ENCODE measurements around the gene CCDC127. TPM values are rescaled to one million over a fixed set of nuclear protein-coding genes. Genes with fewer than 3 reads are reported as not detected.
"Not testable (repeated sequence)": the region's sequence is repeated elsewhere in the genome, so short reads cannot be mapped to it uniquely, and the experiment has no call there.

The CCDC127 gene
- total RNA-seq, result 4.2 and 4.3 TPM in 2 replicates

DNA sequence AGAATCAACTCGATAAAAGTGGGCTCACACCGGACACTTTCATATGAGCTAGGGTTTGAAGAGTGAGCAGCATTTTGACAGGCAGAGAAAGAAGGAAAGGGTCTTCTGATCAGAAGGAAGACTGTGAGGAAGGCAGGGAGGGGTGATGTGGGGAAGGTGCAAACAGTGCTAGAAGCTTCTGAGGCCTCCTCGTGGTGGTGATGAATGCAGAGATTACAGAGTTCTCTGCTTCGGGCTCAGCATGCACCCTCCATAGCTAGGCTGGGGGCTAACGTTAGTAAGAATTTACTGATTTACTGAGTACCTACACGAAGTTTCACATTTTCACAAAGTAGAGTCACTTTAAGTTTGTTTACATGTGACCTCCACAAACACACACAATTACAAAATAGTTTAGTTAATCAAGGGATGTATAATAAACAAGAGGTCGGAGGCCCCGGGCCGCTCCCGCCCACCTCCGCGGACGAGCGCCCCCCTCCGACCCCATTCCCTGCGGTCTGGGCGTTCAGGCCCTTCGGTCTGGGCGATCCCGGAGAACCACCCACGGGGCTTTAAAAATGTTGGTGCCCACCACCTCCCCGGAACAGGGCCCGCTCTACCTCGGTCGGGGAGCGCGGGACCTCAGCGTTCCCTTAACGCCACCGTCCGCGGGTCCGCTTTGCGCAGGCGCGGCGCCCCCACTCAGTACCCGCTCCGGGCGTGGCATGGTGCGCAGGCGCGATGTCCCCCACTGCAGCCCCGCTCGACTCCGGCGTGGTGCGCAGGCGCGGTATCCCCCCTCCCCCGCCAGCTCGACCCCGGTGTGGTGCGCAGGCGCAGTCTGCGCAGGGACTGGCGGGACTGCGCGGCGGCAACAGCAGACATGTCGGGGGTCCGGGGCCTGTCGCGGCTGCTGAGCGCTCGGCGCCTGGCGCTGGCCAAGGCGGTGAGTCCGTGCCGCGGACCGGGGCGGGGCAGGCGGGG, at the start of gene CCDC127, which contains the start of gene SDHA:
Gene CCDC127 (minus strand): TSS at position 660 of the 963 bp plus-strand sequence. CDS start 1,304 bp downstream, outside the sequence.
Gene SDHA (plus strand): TSS at position 827 of the 963 bp plus-strand sequence. CDS start 36 bp downstream, at position 863.
- DNase-seq (ENCODE audit: low read depth), result peak; percentile 91
- TF ChIP-seq, protein P1, sequence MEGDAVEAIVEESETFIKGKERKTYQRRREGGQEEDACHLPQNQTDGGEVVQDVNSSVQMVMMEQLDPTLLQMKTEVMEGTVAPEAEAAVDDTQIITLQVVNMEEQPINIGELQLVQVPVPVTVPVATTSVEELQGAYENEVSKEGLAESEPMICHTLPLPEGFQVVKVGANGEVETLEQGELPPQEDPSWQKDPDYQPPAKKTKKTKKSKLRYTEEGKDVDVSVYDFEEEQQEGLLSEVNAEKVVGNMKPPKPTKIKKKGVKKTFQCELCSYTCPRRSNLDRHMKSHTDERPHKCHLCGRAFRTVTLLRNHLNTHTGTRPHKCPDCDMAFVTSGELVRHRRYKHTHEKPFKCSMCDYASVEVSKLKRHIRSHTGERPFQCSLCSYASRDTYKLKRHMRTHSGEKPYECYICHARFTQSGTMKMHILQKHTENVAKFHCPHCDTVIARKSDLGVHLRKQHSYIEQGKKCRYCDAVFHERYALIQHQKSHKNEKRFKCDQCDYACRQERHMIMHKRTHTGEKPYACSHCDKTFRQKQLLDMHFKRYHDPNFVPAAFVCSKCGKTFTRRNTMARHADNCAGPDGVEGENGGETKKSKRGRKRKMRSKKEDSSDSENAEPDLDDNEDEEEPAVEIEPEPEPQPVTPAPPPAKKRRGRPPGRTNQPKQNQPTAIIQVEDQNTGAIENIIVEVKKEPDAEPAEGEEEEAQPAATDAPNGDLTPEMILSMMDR (IDR thresholded peaks at IDR 0.05; ENCODE audit: insufficient read depth, low read depth, low read length), result peak; percentile 27
- peak within 1 kb of the TSS; percentile 92 for H3K4me3 ChIP-seq (ENCODE audit: low read depth, low read length)

DNA sequence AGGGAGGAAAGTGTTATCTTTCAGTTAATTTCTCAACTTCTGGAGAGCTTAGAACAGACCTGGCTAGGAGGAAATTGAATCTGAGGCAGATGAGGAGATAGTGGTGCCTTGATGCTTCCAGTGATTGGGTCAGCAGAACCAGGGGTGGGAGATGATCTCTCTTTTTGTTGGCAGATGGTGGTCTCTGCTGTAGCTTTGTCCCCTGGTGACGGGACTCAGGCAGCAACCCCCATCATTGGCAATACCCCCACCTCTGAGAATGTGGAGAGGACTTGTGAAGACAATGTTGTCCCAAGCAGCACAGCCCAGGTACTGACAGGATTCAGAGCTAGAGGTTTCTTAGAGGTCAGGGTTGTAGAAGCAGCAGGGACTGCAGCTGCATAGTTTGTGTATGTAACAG, 49.8 kb upstream of the CCDC127 start:
- DNase-seq (ENCODE audit: low read depth), result no peak
- TF ChIP-seq, protein P1 (IDR thresholded peaks at IDR 0.05; ENCODE audit: insufficient read depth, low read depth, low read length), result no peak
- no peak overlapping the region for H3K4me3 ChIP-seq (ENCODE audit: low read depth, low read length)

GRCh38 chr5:266311-267026, 48.5 kb upstream of the CCDC127 start:
- H3K4me3 ChIP-seq (ENCODE audit: low read depth, low read length), result not testable (repeated sequence)
- peak; percentile 62 for DNase-seq (ENCODE audit: low read depth)

- TF ChIP-seq, protein P1 (IDR thresholded peaks at IDR 0.05; ENCODE audit: insufficient read depth, low read depth, low read length), result no peak
- no peak overlapping the region for H3K4me3 ChIP-seq (ENCODE audit: low read depth, low read length)
- peak; percentile 18 for DNase-seq (ENCODE audit: low read depth)
Observed at GRCh38 chr5:264338-264737, 46.4 kb upstream of the CCDC127 start.

DNA sequence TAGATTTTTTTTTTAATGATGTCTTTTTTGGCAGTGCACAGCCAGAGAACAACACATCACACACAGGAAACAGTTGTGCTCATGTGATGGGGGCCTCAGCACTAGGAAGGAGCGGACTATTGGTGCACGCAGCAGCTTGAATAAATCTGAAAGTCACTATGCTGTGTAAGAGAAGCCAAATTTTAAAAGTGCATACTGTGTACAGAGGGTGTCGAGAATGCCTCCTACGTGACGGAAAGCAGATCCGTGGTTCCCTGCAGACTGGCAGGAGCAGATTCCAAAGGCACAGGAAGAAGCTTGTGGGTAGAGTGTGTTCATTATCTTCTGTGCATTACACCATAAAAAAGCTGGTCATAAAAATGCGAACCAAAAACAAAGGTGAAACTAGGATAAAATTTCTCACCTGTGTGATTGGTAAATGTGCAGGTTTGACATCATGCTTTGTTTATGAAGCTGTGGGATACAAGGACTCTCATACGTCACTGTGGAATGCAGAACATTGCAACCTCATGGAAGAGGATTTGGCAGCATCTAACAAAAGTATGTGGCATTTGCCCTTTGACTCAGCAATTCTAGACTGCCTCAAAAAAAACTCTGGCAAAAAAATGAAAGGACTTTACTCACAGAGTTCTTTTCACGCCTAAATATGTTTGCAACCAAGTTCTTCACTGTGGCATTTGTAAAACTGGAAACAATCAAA, 45.5 kb upstream of the CCDC127 start:
- peak; percentile 97 for DNase-seq (ENCODE audit: low read depth)
- not testable (repeated sequence) for H3K4me3 ChIP-seq (ENCODE audit: low read depth, low read length)

GRCh38 chr5:257148-257547, 39.2 kb upstream of the CCDC127 start:
- H3K4me3 ChIP-seq (ENCODE audit: low read depth, low read length), result no peak overlapping the region
- TF ChIP-seq, protein P1 (IDR thresholded peaks at IDR 0.05; ENCODE audit: insufficient read depth, low read depth, low read length), result no peak
- DNase-seq (ENCODE audit: low read depth), result no peak

DNA sequence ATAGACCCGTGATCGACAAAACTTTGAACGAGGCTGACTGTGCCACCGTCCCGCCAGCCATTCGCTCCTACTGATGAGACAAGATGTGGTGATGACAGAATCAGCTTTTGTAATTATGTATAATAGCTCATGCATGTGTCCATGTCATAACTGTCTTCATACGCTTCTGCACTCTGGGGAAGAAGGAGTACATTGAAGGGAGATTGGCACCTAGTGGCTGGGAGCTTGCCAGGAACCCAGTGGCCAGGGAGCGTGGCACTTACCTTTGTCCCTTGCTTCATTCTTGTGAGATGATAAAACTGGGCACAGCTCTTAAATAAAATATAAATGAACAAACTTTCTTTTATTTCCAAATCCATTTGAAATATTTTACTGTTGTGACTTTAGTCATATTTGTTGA, 38.4 kb upstream of the CCDC127 start:
- DNase-seq (ENCODE audit: low read depth), result not testable (repeated sequence)

DNA sequence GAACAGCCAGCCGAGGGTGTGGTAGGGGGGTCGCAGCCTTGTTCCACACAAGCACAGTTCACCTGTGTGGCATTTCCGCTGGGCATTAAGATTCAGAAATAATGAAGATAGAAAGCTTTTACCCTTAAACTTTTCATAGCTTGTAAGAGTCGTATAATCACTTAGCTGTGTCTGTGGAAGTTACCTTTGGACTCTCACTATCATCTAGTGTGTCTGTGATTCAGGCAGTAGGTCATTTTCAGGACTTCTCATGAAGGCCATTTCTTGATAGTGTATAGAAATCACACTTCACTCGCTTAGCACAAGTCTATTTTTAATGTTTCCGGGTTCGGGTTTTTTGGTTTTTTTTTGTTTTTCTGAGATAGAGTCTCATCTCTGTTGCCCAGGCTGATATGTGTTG, 37.2 kb upstream of the CCDC127 start:
- H3K4me3 ChIP-seq (ENCODE audit: low read depth, low read length); DNase-seq (ENCODE audit: low read depth): not testable (repeated sequence)

More for the DNA sequence above, 38.4 kb upstream of the CCDC127 start:
- not testable (repeated sequence) for H3K4me3 ChIP-seq (ENCODE audit: low read depth, low read length)

GRCh38 chr5:254322-254721, 36.4 kb upstream of the CCDC127 start:
- H3K4me3 ChIP-seq (ENCODE audit: low read depth, low read length); DNase-seq (ENCODE audit: low read depth): not testable (repeated sequence)

All from fibroblast of villous mesenchyme (primary cell).